ENCODE results near the gene STK32B. TPM values are rescaled to one million over a fixed set of nuclear protein-coding genes. Genes with fewer than 3 reads are reported as not detected.

Gene STK32B
- total and polyA plus RNA-seq, 9 of the 15 experiments (the other 6 are each of a cell fraction or from before 2014, with no cell fraction given), result 0.03 to 0.20 (median 0.07) TPM; not detected in 2

- TF ChIP-seq CREB3 (tag; conservative IDR thresholded peaks at IDR 0.05; ENCODE audit: low read depth), result no peak; the same call in 1 of the 2 replicates
- peak in 1 of 2 experiments; percentile 51; a peak in 1 of 4 replicates for TF ChIP-seq ZNF318 (IDR thresholded peaks at IDR 0.05; ENCODE audit: borderline replicate concordance in 1 of 2, low read depth in 1 of 2)
- TF ChIP-seq ELF4 (CRISPR knock-in tag; IDR thresholded peaks at IDR 0.05), result no peak
- no peak for TF ChIP-seq SRSF7 (optimal IDR thresholded peaks at IDR 0.05; ENCODE audit: low read depth, low read length)
- no peak for TF ChIP-seq CBX1 (IDR thresholded peaks at IDR 0.05; ENCODE audit: low read depth)
- TF ChIP-seq ZNF12 (CRISPR knock-in tag; IDR thresholded peaks at IDR 0.05), result no peak
- TF ChIP-seq TGIF2 (CRISPR knock-in tag; IDR thresholded peaks at IDR 0.05), result no peak
- no peak for TF ChIP-seq ZC3H11A (IDR thresholded peaks at IDR 0.05; ENCODE audit: low read depth, low read length)
- TF ChIP-seq MBD1 (CRISPR knock-in tag; IDR thresholded peaks at IDR 0.05), result no peak
- TF ChIP-seq IRF9 (tag; IDR thresholded peaks at IDR 0.05), result no peak
- no peak for TF ChIP-seq TFAP4 (CRISPR knock-in tag; IDR thresholded peaks at IDR 0.05; ENCODE audit: borderline replicate concordance)
- 0 out of 2 replicates have a peak, but pooled peaks have one; percentile 57 for TF ChIP-seq MTA3 (IDR thresholded peaks at IDR 0.05; ENCODE audit: borderline replicate concordance)
- no peak for TF ChIP-seq ZNF445 (CRISPR knock-in tag; IDR thresholded peaks at IDR 0.05; ENCODE audit: low read depth)
Observed at GRCh38 chr4:5036239-5036638, 15.0 kb upstream of the STK32B start (continued).
